ENCODE results near the gene ZNF610.
A peak's percentile ranks its signal among the peaks of the same experiment; 100 is the strongest.
"Not testable (repeated sequence)": the region's sequence is repeated elsewhere in the genome, so short reads cannot be mapped to it uniquely, and the experiment has no call there.

The ZNF610 gene

GRCh38 chr19:52336117-52336790 lies at the start of gene ZNF610:
Gene ZNF610, plus strand, starts transcription at chr19:52336243. Its CDS starts 12,930 bp downstream, at chr19:52349173.
- DNase-seq (ENCODE audit: low read depth) = peak; percentile 74
- peak within 1 kb of the TSS; percentile 81 for H3K4me3 ChIP-seq (ENCODE audit: low read length)
- no peak for TF ChIP-seq CTCF (IDR thresholded peaks at IDR 0.05; ENCODE audit: insufficient read depth, low read depth, low read length, missing control alignments)

GRCh38 chr19:52286256-52286655 lies 49.8 kb upstream of the ZNF610 start:
- TF ChIP-seq CTCF (IDR thresholded peaks at IDR 0.05; ENCODE audit: insufficient read depth, low read depth, low read length, missing control alignments) = no peak
- H3K4me3 ChIP-seq (ENCODE audit: low read length) = no peak overlapping the region
- no peak for DNase-seq (ENCODE audit: low read depth)

GRCh38 chr19:52291781-52292180 lies 44.3 kb upstream of the ZNF610 start:
- no peak overlapping the region for H3K4me3 ChIP-seq (ENCODE audit: low read length)
- TF ChIP-seq CTCF (IDR thresholded peaks at IDR 0.05; ENCODE audit: insufficient read depth, low read depth, low read length, missing control alignments) = no peak
- DNase-seq (ENCODE audit: low read depth) = no peak

DNA sequence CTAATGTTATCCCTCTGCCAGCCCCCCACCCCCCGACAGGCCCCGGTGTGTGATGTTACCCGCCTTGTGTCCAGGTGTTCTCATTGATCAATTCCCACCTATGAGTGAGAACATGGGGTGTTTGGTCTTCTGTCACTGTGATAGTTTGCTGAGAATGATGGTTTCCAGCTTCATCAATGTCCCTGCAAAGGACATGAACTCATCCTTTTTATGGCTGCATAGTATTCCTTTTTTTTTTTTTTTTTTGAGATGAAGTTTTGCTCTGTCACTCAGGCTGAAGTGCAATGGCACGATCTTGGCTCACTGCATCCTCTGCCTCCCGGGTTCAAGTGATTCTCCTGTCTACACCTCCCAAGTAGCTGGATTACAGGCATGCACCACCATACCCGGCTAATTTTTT lies 43.1 kb upstream of the ZNF610 start:
- DNase-seq (ENCODE audit: low read depth); H3K4me3 ChIP-seq (ENCODE audit: low read length): not testable (repeated sequence)

DNA sequence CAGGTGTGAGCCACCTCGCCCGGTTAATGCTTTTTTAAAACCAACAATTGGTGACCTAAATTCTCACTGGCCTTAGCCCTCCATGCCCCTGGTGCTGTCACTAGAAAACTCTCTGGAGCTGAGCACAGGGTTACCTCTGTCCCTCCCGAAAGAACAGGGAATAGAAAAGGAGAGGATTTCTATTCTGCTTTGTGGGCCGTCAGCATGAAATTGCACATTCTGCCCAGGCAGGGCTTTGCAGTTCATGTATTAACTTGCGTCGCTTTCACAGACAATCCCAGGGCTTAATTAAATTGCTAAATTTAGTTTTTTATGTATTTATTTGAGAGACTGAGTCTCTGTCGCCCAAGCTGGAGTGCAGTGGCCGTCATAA lies 39.7 kb upstream of the ZNF610 start:
- no peak for DNase-seq (ENCODE audit: low read depth)
- H3K4me3 ChIP-seq (ENCODE audit: low read length) = peak overlapping the region; percentile 66
- TF ChIP-seq CTCF (IDR thresholded peaks at IDR 0.05; ENCODE audit: insufficient read depth, low read depth, low read length, missing control alignments) = no peak

GRCh38 chr19:52296773-52297600 lies 39.1 kb upstream of the ZNF610 start, which contains the start of gene ZNF480:
Gene ZNF480, plus strand, starts transcription at chr19:52297169. Its CDS starts 3,244 bp downstream, at chr19:52300413.
- peak within 1 kb of the TSS; percentile 83 for H3K4me3 ChIP-seq (ENCODE audit: low read length)
- no peak for TF ChIP-seq CTCF (IDR thresholded peaks at IDR 0.05; ENCODE audit: insufficient read depth, low read depth, low read length, missing control alignments)
- peak; percentile 76 for DNase-seq (ENCODE audit: low read depth)

- H3K4me3 ChIP-seq (ENCODE audit: low read length) = peak overlapping the region; percentile 83
- DNase-seq (ENCODE audit: low read depth) = no peak
- no peak for TF ChIP-seq CTCF (IDR thresholded peaks at IDR 0.05; ENCODE audit: insufficient read depth, low read depth, low read length, missing control alignments)
Measured at GRCh38 chr19:52297601-52298364, 38.3 kb upstream of the ZNF610 start.
